Fibroblast of lung (primary cell): ENCODE results near the gene DPYD. TPM values are rescaled to one million over a fixed set of nuclear protein-coding genes. Genes with fewer than 3 reads are reported as not detected.

Experiments used
- DNase-seq, 2 donors: peaks; one replicate each; pipeline versions ENCODE4 v3.0.0 to v3.0.0-alpha.2; 2010; ENCODE audit warnings: low read depth in 2 of 2
- H2AFZ ChIP-seq: 2 replicates; pipeline ENCODE4 v1.5.1; 2012; ENCODE audit warnings: low read length, control low read depth, inconsistent platforms
- H3K27ac ChIP-seq: 2 replicates; pipeline ENCODE4 v1.5.1; 2011; ENCODE audit warnings: low read length, control low read depth; ENCODE audit not compliant: insufficient read depth
- H3K27me3 ChIP-seq: 2 replicates; pipeline ENCODE4 v1.5.1; 2011; ENCODE audit warnings: mild to moderate bottlenecking, low read length; ENCODE audit not compliant: control insufficient read depth, insufficient read depth
- H3K36me3 ChIP-seq: 2 replicates; pipeline ENCODE4 v1.5.1; 2011; ENCODE audit warnings: low read length; ENCODE audit not compliant: control insufficient read depth, insufficient read depth
- H3K4me1 ChIP-seq: 2 replicates; pipeline ENCODE4 v1.5.1; 2011; ENCODE audit warnings: low read length; ENCODE audit not compliant: control insufficient read depth, insufficient read depth; ENCODE audit errors: extremely low read depth
- H3K4me2 ChIP-seq: 2 replicates; pipeline ENCODE4 v1.5.1; 2011; ENCODE audit warnings: low read length, control low read depth; ENCODE audit not compliant: insufficient read depth; ENCODE audit errors: extremely low read depth
- H3K4me3 ChIP-seq, 4 experiments: fragments of 200-600 bp in 1 of 4; sonication (generic) in 1 of 4; replicated peaks in 1 of 4; 2 replicates each; pipeline ENCODE4 v1.5.1; 2011 to 2016; ENCODE audit warnings: low read length in 4 of 4, low read depth in 3 of 4, mild to moderate bottlenecking in 3 of 4, control low read depth in 2 of 4, inconsistent platforms in 1 of 4, mixed read lengths in 1 of 4; ENCODE audit not compliant: insufficient read depth in 1 of 4; ENCODE audit errors: control extremely low read depth in 1 of 4
- H3K79me2 ChIP-seq: 2 replicates; pipeline ENCODE4 v1.5.1; 2012; ENCODE audit warnings: mild to moderate bottlenecking, low read length, inconsistent platforms; ENCODE audit not compliant: control insufficient read depth, insufficient read depth
- H3K9ac ChIP-seq: 2 replicates; pipeline ENCODE4 v1.5.1; 2011; ENCODE audit warnings: mild to moderate bottlenecking, low read length, control low read depth; ENCODE audit not compliant: insufficient read depth
- H3K9me3 ChIP-seq: 2 replicates; pipeline ENCODE4 v1.5.1; 2012; ENCODE audit warnings: low read depth, low read length; ENCODE audit not compliant: control insufficient read depth, insufficient read depth
- H4K20me1 ChIP-seq: 2 replicates; pipeline ENCODE4 v1.5.1; 2011; ENCODE audit warnings: low read length; ENCODE audit not compliant: control insufficient read depth, insufficient read depth; ENCODE audit errors: extremely low read depth
- CTCF ChIP-seq, 2 donors: IDR thresholded peaks in 1 of 2; conservative IDR thresholded peaks in 1 of 2; 1 replicate in 1 of 2; 2 replicates in 1 of 2; pipeline ENCODE4 v1.5.1; 2011 to 2012; ENCODE audit warnings: low read length in 2 of 2, control low read depth in 1 of 2, inconsistent platforms in 1 of 2, low read depth in 1 of 2, mild to moderate bottlenecking in 1 of 2
- EZH2 ChIP-seq: IDR thresholded peaks from 2 replicates; pipeline ENCODE4 v1.5.1; 2012; ENCODE audit warnings: low read length, control low read depth, mild to moderate bottlenecking; ENCODE audit errors: missing control alignments
- polyA plus RNA-seq, 2 donors: library from polyadenylated mRNA; depleted of rRNA in 1 of 2; stranded (reverse) in 1 of 2; unstranded in 1 of 2; fragments of >200 nt; gene quantifications; 2 replicates each; pipeline ENCODE4 v1.2.1, GENCODE V29; 2011 to 2012; ENCODE audit warnings: missing spikeins in 1 of 2
- total RNA-seq: library from RNA; depleted of rRNA; stranded (reverse); fragments of >200 nt; gene quantifications from 2 replicates; pipeline ENCODE4 v1.2.1, GENCODE V29; 2014

DPYD gene
- total and polyA plus RNA-seq, 2 donors (not counting 1 experiment from before 2014, with no cell fraction given) = 32.0 to 63.1 TPM

- H3K79me2 ChIP-seq = no peaks in the 10 kb centered on the region
- H3K9ac ChIP-seq = no peak overlapping the region
- no peak overlapping the region for H2AFZ ChIP-seq
- no peak overlapping the region for H3K27ac ChIP-seq
- no peaks in the 10 kb centered on the region for H4K20me1 ChIP-seq
- H3K27me3 ChIP-seq = no peaks in the 10 kb centered on the region
- no peaks in the 10 kb centered on the region for H3K4me1 ChIP-seq
- no peak overlapping the region for H3K4me2 ChIP-seq
- H3K9me3 ChIP-seq = no peaks in the 10 kb centered on the region
- no peaks in the 10 kb centered on the region for H3K36me3 ChIP-seq
- no peak for DNase-seq
- TF ChIP-seq EZH2 (no peak), CTCF (conservative IDR thresholded peaks at IDR 0.05 in 1 of 2, IDR thresholded peaks at IDR 0.05 in 1 of 2; ENCODE audit: low read depth in 1 of 2, low read length in 2 of 2) (no peak)
- no peak overlapping the region for H3K4me3 ChIP-seq
These were observed 662.2 kb downstream of the DPYD start for GRCh38 chr1:97258597-97258996.

DNA sequence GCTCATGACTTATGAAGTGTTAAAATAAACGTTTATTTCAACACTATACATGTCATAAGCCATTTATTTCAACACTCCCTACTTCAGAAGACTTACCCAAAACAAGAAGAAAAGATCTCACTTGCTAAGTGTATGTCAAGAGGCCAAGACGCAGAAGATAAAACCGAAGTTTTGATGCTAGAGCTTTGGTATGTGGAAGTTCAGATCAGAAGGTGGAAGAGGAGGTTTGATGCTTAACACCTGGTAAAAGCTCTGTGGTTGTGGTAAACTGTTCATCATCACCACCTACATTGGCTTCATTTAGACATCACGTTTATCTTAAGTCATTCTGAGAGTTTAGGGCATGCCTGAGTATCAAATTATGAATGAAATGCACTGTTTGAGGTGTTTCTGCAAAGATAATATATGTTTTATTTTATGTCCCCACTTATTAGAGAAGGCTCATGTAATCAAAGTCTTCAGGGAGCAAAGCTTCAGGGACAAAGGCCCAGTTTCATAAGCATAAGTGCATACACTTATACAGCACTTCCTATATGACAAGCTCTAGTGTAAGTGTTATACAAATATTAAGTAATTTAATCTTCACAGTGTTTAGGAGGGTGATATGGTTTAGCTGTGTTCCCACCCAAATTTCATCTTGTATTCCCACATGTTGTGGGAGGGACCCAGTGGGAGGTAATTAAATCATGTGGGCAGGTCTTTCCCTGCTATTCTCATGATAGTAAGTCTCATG, 665.9 kb downstream of the DPYD start:
- TF ChIP-seq CTCF (conservative IDR thresholded peaks at IDR 0.05 in 1 of 2, IDR thresholded peaks at IDR 0.05 in 1 of 2; ENCODE audit: low read depth in 1 of 2, low read length in 2 of 2) (no peak), EZH2 (no peak)
- H3K36me3 ChIP-seq = no peaks in the 10 kb centered on the region
- H3K27ac ChIP-seq = no peak overlapping the region
- H3K4me2 ChIP-seq = no peak overlapping the region
- H2AFZ ChIP-seq = no peak overlapping the region
- H4K20me1 ChIP-seq = no peaks in the 10 kb centered on the region
- no peaks in the 10 kb centered on the region for H3K79me2 ChIP-seq
- peak in 1 of 2 donors; percentile 86 for DNase-seq
- no peaks in the 10 kb centered on the region for H3K9me3 ChIP-seq
- H3K4me3 ChIP-seq = no peak overlapping the region
- no peak overlapping the region for H3K9ac ChIP-seq
- no peaks in the 10 kb centered on the region for H3K4me1 ChIP-seq
- H3K27me3 ChIP-seq = no peaks in the 10 kb centered on the region

- Histone ChIP-seq H3K9ac (no peak overlapping the region), H3K4me3 (no peak overlapping the region), H3K79me2 (no peaks in the 10 kb centered on the region), H3K36me3 (no peaks in the 10 kb centered on the region), H4K20me1 (no peaks in the 10 kb centered on the region), H2AFZ (no peak overlapping the region), H3K27ac (no peak overlapping the region), H3K9me3 (no peaks in the 10 kb centered on the region), H3K4me2 (no peak overlapping the region), H3K27me3 (no peaks in the 10 kb centered on the region), H3K4me1 (no peaks in the 10 kb centered on the region)
- TF ChIP-seq EZH2 (no peak), CTCF (conservative IDR thresholded peaks at IDR 0.05 in 1 of 2, IDR thresholded peaks at IDR 0.05 in 1 of 2; ENCODE audit: low read depth in 1 of 2, low read length in 2 of 2) (no peak)
- no peak for DNase-seq
These were observed 667.9 kb downstream of the DPYD start for GRCh38 chr1:97252925-97253324.
